Stimulated activated CD8-positive, alpha-beta memory T cell treated with anti-CD3 and anti-CD28 coated beads, Interleukin-7, amount 100 ng/mL, for 48 hours (primary cell): ENCODE data around the gene RFC4.

Source experiments
- DNase-seq, 2 donors: peaks; one replicate each; pipeline ENCODE4 v3.0.0-alpha.2; 2020; ENCODE audit warnings: low read depth in 1 of 2; ENCODE audit errors: extremely low read depth in 1 of 2

RFC4 gene

DNA sequence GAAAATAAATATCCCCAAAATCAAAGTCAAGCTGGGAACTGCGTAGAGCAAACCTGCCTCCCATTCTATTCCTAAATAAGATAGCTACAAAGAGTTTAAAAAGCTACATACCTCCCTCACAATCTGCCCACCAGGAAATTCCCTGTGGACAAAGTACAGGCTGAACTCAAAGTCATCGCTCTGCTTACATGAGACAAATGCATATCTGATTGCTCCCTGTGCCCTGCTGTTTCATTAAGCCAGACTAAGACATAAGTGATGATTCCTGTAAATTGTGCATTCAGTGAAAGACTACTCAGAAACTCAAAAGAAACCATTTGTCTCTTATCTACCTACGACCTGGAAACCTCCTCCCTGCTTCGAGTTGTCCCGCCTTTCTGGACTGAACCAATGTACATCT, 51.4 kb downstream of the RFC4 start:
- DNase-seq: no peak

DNA sequence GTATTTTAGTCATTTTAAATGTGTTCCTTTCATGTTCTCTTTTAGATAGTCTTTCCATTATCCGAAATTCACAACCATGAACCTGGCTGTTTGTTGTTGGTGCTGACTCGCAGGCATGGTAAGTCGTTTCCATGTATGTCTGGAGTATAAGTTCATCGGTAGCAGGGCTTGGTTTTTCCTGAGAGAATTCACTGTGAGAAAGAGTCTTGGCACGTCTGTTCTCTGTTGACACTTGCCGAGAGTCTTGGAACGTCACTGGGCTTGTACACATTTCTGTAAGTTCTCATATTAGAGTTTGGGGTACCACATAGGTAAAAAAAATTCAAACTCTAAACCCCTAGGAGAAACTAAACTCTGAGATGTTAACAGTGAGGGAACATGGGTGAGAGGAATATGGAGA, 52.3 kb downstream of the RFC4 start:
- DNase-seq: no peak

DNA sequence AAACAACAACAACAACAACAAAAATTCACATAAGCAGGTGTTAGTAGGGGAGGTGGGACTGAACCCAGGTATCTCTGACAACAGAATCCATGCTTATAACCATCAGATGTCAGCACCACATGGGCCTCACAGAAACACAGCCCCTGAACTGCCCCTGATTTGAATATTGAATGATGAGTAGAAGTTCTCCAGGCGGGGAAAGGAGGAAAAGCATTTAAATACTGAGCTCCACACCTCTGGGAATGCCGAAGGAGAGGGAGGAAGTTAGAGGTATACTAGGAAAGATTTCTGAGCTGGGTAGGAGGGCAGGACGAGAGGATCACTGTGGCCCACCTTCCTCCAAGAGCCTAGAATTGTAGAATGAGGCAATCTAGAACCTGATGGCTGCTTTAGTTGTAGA, 54.8 kb downstream of the RFC4 start:
- no peak for DNase-seq

DNA sequence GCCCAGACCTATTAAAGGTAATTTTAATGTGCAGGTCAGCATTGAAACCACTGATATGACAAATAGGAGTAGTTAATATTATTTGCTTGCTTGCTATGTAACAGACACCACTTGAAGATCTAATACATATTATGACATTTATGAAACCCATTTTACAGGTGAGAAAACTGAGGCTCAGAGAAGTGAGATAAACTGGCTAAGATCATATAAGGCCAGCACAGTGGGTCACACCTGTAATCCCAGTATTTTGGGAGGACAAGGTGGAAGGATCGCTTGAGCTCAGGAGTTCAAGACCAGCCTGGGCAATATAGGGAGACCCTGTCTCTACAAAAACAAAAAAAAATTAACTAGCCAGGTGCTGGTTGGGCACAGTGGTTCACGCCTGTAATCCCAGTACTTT, 56.0 kb downstream of the RFC4 start:
- DNase-seq: no peak

DNA sequence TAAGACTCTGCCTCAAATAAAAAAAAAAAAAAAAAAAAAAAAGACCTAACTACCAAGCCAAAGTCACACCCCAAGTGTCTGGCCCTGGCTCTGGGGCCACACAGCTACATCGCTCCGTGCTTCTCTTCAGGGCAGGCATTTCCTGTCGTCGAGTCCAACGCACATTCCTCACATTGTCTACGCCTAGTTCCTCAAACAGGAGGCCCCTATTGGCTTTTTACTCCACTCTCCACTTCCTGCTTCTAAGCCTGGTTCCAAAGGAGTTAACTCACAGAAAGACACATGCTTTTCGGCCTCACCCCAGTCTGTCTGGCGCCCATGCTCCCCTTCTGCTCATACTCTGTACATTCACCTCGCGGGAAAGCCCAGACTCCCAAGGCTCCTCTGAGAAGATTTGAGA, 60.3 kb downstream of the RFC4 start:
- no peak for DNase-seq

DNA sequence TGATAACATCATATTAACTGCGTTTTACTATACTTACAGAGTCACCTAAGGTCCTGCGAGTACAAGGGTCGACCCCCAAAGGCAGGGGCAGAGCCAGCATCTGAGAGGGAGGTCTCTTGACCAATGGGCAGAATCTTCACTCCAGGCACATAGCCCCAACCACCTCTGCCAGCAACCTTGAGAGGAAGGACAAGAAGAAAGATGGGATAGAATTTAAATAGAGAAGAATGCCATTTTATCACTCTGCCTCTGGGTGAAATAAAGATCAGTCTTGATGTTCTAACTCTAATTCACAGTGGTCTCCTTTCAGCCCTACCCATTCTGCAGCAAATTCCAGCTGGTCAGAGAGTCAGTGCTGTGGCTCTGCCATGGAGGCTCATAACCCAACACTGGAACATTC, 62.6 kb downstream of the RFC4 start:
- no peak for DNase-seq

DNA sequence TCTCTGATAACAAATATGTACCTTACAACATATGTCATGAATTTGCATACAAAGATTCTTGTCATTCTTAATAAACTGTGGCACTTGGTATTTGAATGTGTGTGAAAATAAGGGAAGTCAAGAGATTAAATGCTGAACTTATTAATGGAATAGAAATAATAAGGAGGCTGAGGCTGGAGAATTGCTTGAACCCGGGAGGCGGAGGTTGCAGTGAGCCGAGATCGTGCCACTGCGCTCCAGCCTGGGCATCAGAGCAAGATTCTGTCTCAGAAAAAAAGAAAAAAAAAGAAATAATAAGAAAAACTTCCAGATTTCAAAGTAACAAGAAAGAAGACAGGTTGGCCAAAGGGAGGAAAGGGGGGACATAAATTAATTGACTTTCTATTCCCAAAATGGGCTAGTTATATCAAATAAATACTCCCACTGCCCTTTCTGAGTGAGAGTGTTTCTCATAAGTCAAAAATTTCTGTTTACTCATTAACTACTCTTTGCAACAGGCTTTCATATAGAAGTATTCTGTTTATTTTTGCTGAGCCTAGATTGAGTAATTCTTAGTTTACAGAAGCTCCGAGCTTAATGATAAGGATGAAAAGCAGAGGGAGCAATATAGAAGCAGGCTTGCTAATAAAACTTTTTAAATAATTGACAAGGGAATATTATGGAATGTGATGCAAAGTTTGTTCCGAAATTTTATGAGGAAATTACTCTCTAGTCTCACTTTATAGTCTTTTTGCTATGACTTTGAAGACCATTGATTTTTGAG, 63.5 kb downstream of the RFC4 start:
- DNase-seq: no peak
